ENCODE data around the gene ABCD4. TPM values are rescaled to one million over a fixed set of nuclear protein-coding genes. Genes with fewer than 3 reads are reported as not detected.

ABCD4 gene
- total and polyA plus RNA-seq, 2 of the 4 experiments (the other 2 are of a cell fraction): 12.2 to 20.4 TPM

GRCh38 chr14:74296037-74296467 is 6.7 kb downstream of the ABCD4 start:
- Histone ChIP-seq H3K27me3 (ENCODE audit: control insufficient read depth, insufficient read depth, low read length) (no peaks in the 10 kb centered on the region), H3K9me1 (ENCODE audit: insufficient read depth, low read length) (0 out of 2 replicates have a peak, but pooled peaks cover 3% of the 10 kb centered on the region), H4K5ac (ENCODE audit: low read depth, low read length) (no peak overlapping the region), H2BK5ac (ENCODE audit: low read depth, low read length, poor library complexity, severe bottlenecking) (no peak overlapping the region), H2AK5ac (ENCODE audit: low read depth, low read length) (no peak overlapping the region), H2AFZ (replicated peaks; ENCODE audit: low read length, poor library complexity) (no peak overlapping the region), H3K27ac (ENCODE audit: insufficient read depth, low read length) (no peak overlapping the region), H3K14ac (replicated peaks; ENCODE audit: low read depth, low read length) (no peak overlapping the region), H3K9me3 (ENCODE audit: control insufficient read depth, insufficient read depth, low read length) (no peaks in the 10 kb centered on the region), H2BK15ac (ENCODE audit: low read depth, low read length) (no peak overlapping the region), H4K8ac (ENCODE audit: low read depth in 2 of 2, low read length in 2 of 2) (no peak overlapping the region), H3K56ac (ENCODE audit: extremely low read depth, insufficient read depth, low read length) (no peak overlapping the region), H3K4ac (ENCODE audit: low read depth, low read length) (no peak overlapping the region), H3K18ac (ENCODE audit: low read depth, low read length) (no peak overlapping the region), H3K9ac (ENCODE audit: low read depth, low read length) (no peak overlapping the region), H2BK120ac (ENCODE audit: low read depth, low read length) (no peak overlapping the region), H2BK20ac (ENCODE audit: low read depth, low read length) (no peak overlapping the region), H3K4me1 (ENCODE audit: control insufficient read depth, insufficient read depth, low read length) (peaks cover 3% of the 10 kb centered on the region), H3K4me3 (ENCODE audit: insufficient read depth, low read depth, low read length) (no peak overlapping the region), H4K20me1 (ENCODE audit: insufficient read depth, low read length) (peaks cover 25% of the 10 kb centered on the region; the same call in 1 of the 2 replicates), H3K36me3 (ENCODE audit: control insufficient read depth, insufficient read depth, low read length) (peaks cover 51% of the 10 kb centered on the region), H3K79me1 (ENCODE audit: low read depth in 1 of 2, low read length in 2 of 2) (peaks cover 8 to 58% of the 10 kb centered on the region in 2 experiments; a peak in 3 of 4 replicates), H2AK9ac (replicated peaks; ENCODE audit: low read depth, low read length, poor library complexity) (no peak overlapping the region), H3K23ac (ENCODE audit: low read depth, low read length) (no peak overlapping the region), H3K4me2 (ENCODE audit: low read depth, low read length) (no peak overlapping the region), H4K91ac (ENCODE audit: insufficient read depth, low read depth, low read length) (no peak overlapping the region)
- ATAC-seq (ENCODE audit: low read depth): no peak
- DNase-seq: no peak
- in situ Hi-C loops (cut with MboI; ENCODE audit: low sequenced_read_pairs) (no loop called here), intact Hi-C loops (cut with micrococcal nuclease) (no loop called here), dilution Hi-C loops (cut with HindIII; ENCODE audit: low sequenced_read_pairs, unreplicated experiment) (no loop called here)
- ChIA-PET POLR2A (ENCODE audit: unreplicated experiment) (no interaction called here), CTCF (interaction anchor here (0.6 to 0.7 kb wide), 2 partner anchors 207 to 1235 kb away, joined by 3 read pairs; no protein-coding TSS in a partner anchor)
- no TSS peak for BruUV-seq (replicated peaks)
- TF ChIP-seq RCOR1 (IDR thresholded peaks at IDR 0.05; ENCODE audit: insufficient replicate concordance, low read length) (no peak), CHD1 (IDR thresholded peaks at IDR 0.05; ENCODE audit: low read depth, low read length) (no peak), NFE2L2 (IDR thresholded peaks at IDR 0.05; ENCODE audit: low read depth, low read length) (no peak), POLR2A (IDR thresholded peaks at IDR 0.05; ENCODE audit: low read depth, low read length) (no peak), MAFK (IDR thresholded peaks at IDR 0.05; ENCODE audit: low read depth, low read length) (no peak), ELK1 (IDR thresholded peaks at IDR 0.05; ENCODE audit: borderline replicate concordance, low read depth, low read length) (no peak)
- 89% methylated on average over 3 of the region's 9 CpGs; no CpG with 5 or more reads in 1 of the 2 experiments for WGBS, 2 experiments (ENCODE audit: extremely low coverage in 2 of 2, insufficient read length in 1 of 2)

Measured in IMR-90 (cell line).